AG04450 (cell line): ENCODE measurements around the gene LARGE1. TPM values are rescaled to one million over a fixed set of nuclear protein-coding genes. Genes with fewer than 3 reads are reported as not detected.

ENCODE experiments used
- CTCF ChIA-PET: fragments of 300-600, 350-600 bp; formaldehyde crosslinking; extraction: SDS; loops from one replicate; lab custom pipeline; 2022; ENCODE audit warnings: antibody characterized with exemption, inconsistent platforms; lab: Charles Lee
- POLR2A ChIA-PET: fragments of 350-600 bp; formaldehyde crosslinking; extraction: SDS; loops from one replicate; lab custom pipeline; 2021; ENCODE audit warnings: antibody characterized with exemption, inconsistent platforms; lab: Yijun Ruan, JAX
- DNase-seq: peaks from one replicate; pipeline ENCODE4 v3.0.0-alpha.2; 2011; ENCODE audit warnings: low read depth, low spot score
- H3K27ac ChIP-seq: one replicate; pipeline ENCODE4 v1.5.1; 2012; ENCODE audit warnings: low read depth, low read length, control low read depth
- H3K27me3 ChIP-seq: one replicate; pipeline ENCODE4 v1.6.0; 2012; ENCODE audit warnings: low read length; ENCODE audit not compliant: control insufficient read depth, insufficient read depth
- H3K4me3 ChIP-seq: 2 replicates; pipeline ENCODE4 v1.5.1; 2011; ENCODE audit warnings: mild to moderate bottlenecking, low read depth, low read length, control low read depth
- H3K9me3 ChIP-seq: 2 replicates; pipeline ENCODE4 v1.5.1; 2012; ENCODE audit warnings: low read length; ENCODE audit not compliant: control insufficient read depth, insufficient read depth
- polyA plus RNA-seq: library from polyadenylated mRNA; depleted of rRNA; stranded (reverse); fragments of >200 nt; gene quantifications from 2 replicates; pipeline ENCODE4 v1.2.3, GENCODE V29; 2011
- TF ChIP-seq, protein P1 (sequence below): IDR thresholded peaks from 2 replicates; pipeline ENCODE4 v1.5.1; 2011; ENCODE audit warnings: low read depth, low read length, control low read depth, inconsistent platforms

Gene LARGE1
- polyA plus RNA-seq, 1 experiment, result 8.4 TPM

DNA sequence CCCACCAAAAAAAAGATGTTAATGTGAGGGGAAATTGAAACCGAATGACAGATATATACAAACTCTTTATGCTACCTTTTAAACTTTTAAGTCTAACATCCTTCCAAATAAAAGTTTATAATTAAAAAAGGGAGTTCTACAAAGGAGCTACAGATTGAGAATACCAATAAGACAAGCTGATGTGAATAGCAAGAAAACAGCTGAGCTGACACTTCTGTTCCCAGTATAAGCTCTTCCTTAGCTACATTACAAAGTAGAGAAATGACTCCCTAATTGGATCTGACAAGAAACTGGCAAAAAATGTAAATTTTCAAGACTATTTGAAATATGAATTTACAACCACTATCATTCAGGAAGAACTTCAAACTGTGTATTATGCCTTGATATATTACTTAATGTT is 567.5 kb downstream of the LARGE1 start:
- no peak overlapping the region for H3K4me3 ChIP-seq
- CTCF ChIA-PET, result no interaction called here
- H3K27me3 ChIP-seq, result no peaks in the 10 kb centered on the region
- no peak for DNase-seq
- POLR2A ChIA-PET, result interaction anchor here (0.7 kb wide), 1 partner anchor 1071 kb away, joined by 3 read pairs; no protein-coding TSS in a partner anchor
- no peaks in the 10 kb centered on the region for H3K9me3 ChIP-seq
- TF ChIP-seq, protein P1, sequence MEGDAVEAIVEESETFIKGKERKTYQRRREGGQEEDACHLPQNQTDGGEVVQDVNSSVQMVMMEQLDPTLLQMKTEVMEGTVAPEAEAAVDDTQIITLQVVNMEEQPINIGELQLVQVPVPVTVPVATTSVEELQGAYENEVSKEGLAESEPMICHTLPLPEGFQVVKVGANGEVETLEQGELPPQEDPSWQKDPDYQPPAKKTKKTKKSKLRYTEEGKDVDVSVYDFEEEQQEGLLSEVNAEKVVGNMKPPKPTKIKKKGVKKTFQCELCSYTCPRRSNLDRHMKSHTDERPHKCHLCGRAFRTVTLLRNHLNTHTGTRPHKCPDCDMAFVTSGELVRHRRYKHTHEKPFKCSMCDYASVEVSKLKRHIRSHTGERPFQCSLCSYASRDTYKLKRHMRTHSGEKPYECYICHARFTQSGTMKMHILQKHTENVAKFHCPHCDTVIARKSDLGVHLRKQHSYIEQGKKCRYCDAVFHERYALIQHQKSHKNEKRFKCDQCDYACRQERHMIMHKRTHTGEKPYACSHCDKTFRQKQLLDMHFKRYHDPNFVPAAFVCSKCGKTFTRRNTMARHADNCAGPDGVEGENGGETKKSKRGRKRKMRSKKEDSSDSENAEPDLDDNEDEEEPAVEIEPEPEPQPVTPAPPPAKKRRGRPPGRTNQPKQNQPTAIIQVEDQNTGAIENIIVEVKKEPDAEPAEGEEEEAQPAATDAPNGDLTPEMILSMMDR, result no peak
- H3K27ac ChIP-seq, result no peak overlapping the region

DNA sequence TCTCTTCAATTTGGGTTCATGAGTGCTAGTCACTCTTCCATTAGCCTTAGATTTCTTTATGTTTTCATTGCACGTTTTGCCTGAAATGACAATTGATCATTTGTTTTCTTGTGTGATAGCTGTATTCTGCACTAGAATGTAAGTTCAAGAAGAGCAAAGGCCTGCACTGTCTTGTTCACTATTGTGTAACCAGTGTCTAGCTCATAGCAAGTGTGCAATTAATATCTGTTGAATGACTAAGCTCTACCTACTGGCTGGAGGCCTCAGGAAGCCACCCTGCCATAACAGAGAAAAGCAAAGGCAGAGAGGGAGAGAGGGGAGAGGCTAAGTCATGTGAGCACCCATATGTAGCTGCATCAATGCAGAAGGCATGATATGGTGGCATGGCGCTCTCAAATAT is 569.3 kb downstream of the LARGE1 start:
- no peak for DNase-seq
- Histone ChIP-seq H3K9me3 (no peaks in the 10 kb centered on the region), H3K27ac (no peak overlapping the region), H3K27me3 (no peaks in the 10 kb centered on the region), H3K4me3 (no peak overlapping the region)
- ChIA-PET CTCF (no interaction called here), POLR2A (no interaction called here)
- TF ChIP-seq, protein P1, result no peak

DNA sequence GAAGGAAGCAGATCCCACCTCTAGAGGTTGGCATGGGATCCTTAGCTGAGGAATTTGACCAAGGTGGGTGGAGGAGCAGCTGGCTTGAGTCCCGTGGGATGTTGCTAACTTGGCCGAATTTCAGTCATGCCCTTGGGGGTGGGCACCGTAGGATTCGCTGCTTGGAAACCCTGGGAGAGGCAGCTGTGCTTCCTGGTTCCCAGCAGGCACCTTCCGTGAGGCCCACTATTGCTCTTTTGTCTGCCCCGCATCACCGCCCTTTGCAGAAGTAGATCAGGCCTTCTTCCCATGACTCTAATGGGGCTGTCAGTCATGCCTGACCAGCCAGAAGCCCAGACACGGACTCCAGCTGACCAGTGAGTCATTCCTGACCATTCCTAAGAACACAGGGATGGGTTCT is 569.8 kb downstream of the LARGE1 start:
- no peak for DNase-seq
- TF ChIP-seq, protein P1, result no peak
- H3K4me3 ChIP-seq, result no peak overlapping the region
- no peaks in the 10 kb centered on the region for H3K27me3 ChIP-seq
- no peak overlapping the region for H3K27ac ChIP-seq
- POLR2A ChIA-PET, result no interaction called here
- no peaks in the 10 kb centered on the region for H3K9me3 ChIP-seq
- CTCF ChIA-PET, result no interaction called here

DNA sequence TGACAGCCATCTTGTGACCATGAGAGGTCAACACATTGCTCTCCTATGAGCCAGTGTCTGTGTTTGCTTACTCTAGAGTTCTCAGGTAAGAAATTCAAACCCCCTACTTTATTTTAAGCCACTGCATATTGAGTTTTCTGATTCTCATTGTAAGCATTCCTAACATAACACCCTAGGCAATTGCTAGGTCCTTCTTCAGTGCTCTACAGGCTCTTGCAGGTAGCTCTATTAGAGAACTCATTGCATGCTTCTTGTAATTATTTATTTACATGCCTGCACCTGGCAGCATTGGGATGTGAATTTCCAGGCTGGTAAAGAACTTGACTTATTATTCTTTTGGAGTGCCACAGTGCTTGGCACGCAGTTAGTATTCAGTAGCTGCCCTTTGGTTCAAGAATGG is 573.3 kb downstream of the LARGE1 start:
- H3K9me3 ChIP-seq, result no peaks in the 10 kb centered on the region
- no peaks in the 10 kb centered on the region for H3K27me3 ChIP-seq
- no peak overlapping the region for H3K27ac ChIP-seq
- no peak overlapping the region for H3K4me3 ChIP-seq
- no peak for DNase-seq
- CTCF ChIA-PET, result interaction anchor here (0.6 kb wide), 1 partner anchor 1784 kb away, joined by 5 read pairs; no protein-coding TSS in a partner anchor
- POLR2A ChIA-PET, result no interaction called here
- TF ChIP-seq, protein P1, result no peak

DNA sequence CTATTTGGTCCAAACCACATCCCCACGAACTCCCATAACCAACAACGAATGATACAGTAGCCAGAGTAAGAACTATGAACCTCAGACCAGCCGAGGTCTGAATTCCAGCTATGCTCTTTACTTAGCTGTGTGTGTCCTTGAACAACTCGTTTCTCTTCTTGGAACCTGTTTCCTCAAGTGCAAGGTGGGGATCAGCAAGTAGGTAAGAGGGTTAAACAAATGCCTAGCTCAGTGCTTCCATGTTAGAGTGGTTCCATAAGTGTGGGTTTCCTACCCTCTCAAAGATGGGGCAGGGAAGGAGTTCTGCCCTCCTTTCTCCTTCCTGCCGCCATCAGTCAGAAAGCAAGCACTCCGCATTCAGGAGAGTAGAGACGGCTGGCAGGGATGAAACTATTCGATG is 578.7 kb downstream of the LARGE1 start:
- CTCF ChIA-PET, result no interaction called here
- no peaks in the 10 kb centered on the region for H3K27me3 ChIP-seq
- POLR2A ChIA-PET, result no interaction called here
- DNase-seq, result no peak
- H3K4me3 ChIP-seq, result no peak overlapping the region
- H3K9me3 ChIP-seq, result no peaks in the 10 kb centered on the region
- no peak overlapping the region for H3K27ac ChIP-seq
- TF ChIP-seq, protein P1, result no peak
